T-helper 2 cell treated with Interferon-gamma antibody and Interleukin-4, amounts not matched to agents 5 μg/mL and 100 μg/mL, for 36 hours (primary cell): Measurements from ENCODE around the gene SLC4A5.
A peak's percentile ranks its signal among the peaks of the same experiment; 100 is the strongest.

Experiments
- DNase-seq: peaks from one replicate; pipeline ENCODE4 v3.0.0; 2021; ENCODE audit warnings: low spot score
- H3K27ac Mint-ChIP-seq: one replicate; pipeline ENCODE4 v1.8.0; 2021; ENCODE audit warnings: mild to moderate bottlenecking, mixed read lengths
- H3K27me3 Mint-ChIP-seq: one replicate; pipeline ENCODE4 v1.8.0; 2021; ENCODE audit warnings: low read depth, mixed read lengths
- H3K36me3 Mint-ChIP-seq: one replicate; pipeline ENCODE4 v1.8.0; 2021; ENCODE audit warnings: low read depth, mixed read lengths
- H3K4me1 Mint-ChIP-seq: one replicate; pipeline ENCODE4 v1.8.0; 2021; ENCODE audit warnings: low read depth, mixed read lengths
- H3K4me3 Mint-ChIP-seq: one replicate; pipeline ENCODE4 v1.8.0; 2022; ENCODE audit warnings: mild to moderate bottlenecking, moderate library complexity, mixed read lengths
- H3K9me3 Mint-ChIP-seq: one replicate; pipeline ENCODE4 v1.8.0; 2021; ENCODE audit warnings: mixed read lengths

SLC4A5 gene

GRCh38 chr2:74343316-74343715 is at the start of gene SLC4A5:
TSS of gene SLC4A5 (minus strand) at chr2:74343416. CDS start at chr2:74315023, 28,393 bp downstream.
- no peak within 1 kb of the TSS for H3K4me3 Mint-ChIP-seq
- H3K27ac Mint-ChIP-seq, result no peak within 1 kb of the TSS
- H3K27me3 Mint-ChIP-seq, result peaks cover 9% of the 10 kb centered on the region
- H3K4me1 Mint-ChIP-seq, result no peaks in the 10 kb centered on the region
- no peaks in the 10 kb centered on the region for H3K9me3 Mint-ChIP-seq
- no peak for DNase-seq
- H3K36me3 Mint-ChIP-seq, result no peaks in the 10 kb centered on the region

GRCh38 chr2:74392449-74392743 is 49.2 kb upstream of the SLC4A5 start:
- no peaks in the 10 kb centered on the region for H3K9me3 Mint-ChIP-seq
- H3K27ac Mint-ChIP-seq, result no peak overlapping the region
- DNase-seq, result no peak
- peaks cover 5% of the 10 kb centered on the region for H3K27me3 Mint-ChIP-seq
- peak overlapping the region; percentile 20 for H3K4me3 Mint-ChIP-seq
- no peaks in the 10 kb centered on the region for H3K36me3 Mint-ChIP-seq
- peaks cover 11% of the 10 kb centered on the region for H3K4me1 Mint-ChIP-seq

- Mint-ChIP-seq H3K9me3 (no peaks in the 10 kb centered on the region), H3K27me3 (peaks cover 5% of the 10 kb centered on the region), H3K36me3 (no peaks in the 10 kb centered on the region), H3K27ac (peak overlapping the region; percentile 98), H3K4me1 (peaks cover 11% of the 10 kb centered on the region), H3K4me3 (peak overlapping the region; percentile 94)
- peak; percentile 88 for DNase-seq
Measured at GRCh38 chr2:74391580-74392448, 48.6 kb upstream of the SLC4A5 start.

GRCh38 chr2:74391209-74391579 is 48.0 kb upstream of the SLC4A5 start:
- Mint-ChIP-seq H3K36me3 (no peaks in the 10 kb centered on the region), H3K4me1 (peaks cover 11% of the 10 kb centered on the region), H3K27me3 (peaks cover 5% of the 10 kb centered on the region), H3K9me3 (no peaks in the 10 kb centered on the region), H3K4me3 (peak overlapping the region; percentile 94), H3K27ac (peak overlapping the region; percentile 83)
- no peak for DNase-seq

- Mint-ChIP-seq H3K9me3 (no peaks in the 10 kb centered on the region), H3K4me1 (peaks cover 11% of the 10 kb centered on the region), H3K27ac (no peak overlapping the region), H3K27me3 (peaks cover 5% of the 10 kb centered on the region), H3K4me3 (peak overlapping the region; percentile 94), H3K36me3 (no peaks in the 10 kb centered on the region)
- DNase-seq, result no peak
Measured at GRCh38 chr2:74390606-74391005, 47.4 kb upstream of the SLC4A5 start.

- H3K9me3 Mint-ChIP-seq, result no peaks in the 10 kb centered on the region
- no peak overlapping the region for H3K27ac Mint-ChIP-seq
- H3K27me3 Mint-ChIP-seq, result no peaks in the 10 kb centered on the region
- no peak overlapping the region for H3K4me3 Mint-ChIP-seq
- H3K36me3 Mint-ChIP-seq, result no peaks in the 10 kb centered on the region
- DNase-seq, result no peak
- H3K4me1 Mint-ChIP-seq, result peaks cover 11% of the 10 kb centered on the region
Measured at GRCh38 chr2:74387346-74387745, 44.1 kb upstream of the SLC4A5 start.

GRCh38 chr2:74385396-74385795 is 42.2 kb upstream of the SLC4A5 start:
- Mint-ChIP-seq H3K4me3 (no peak overlapping the region), H3K27me3 (no peaks in the 10 kb centered on the region), H3K9me3 (no peaks in the 10 kb centered on the region)

GRCh38 chr2:74384051-74384450 is 40.8 kb upstream of the SLC4A5 start:
- Mint-ChIP-seq H3K9me3 (no peaks in the 10 kb centered on the region), H3K27me3 (no peaks in the 10 kb centered on the region), H3K4me1 (peaks cover 18% of the 10 kb centered on the region), H3K4me3 (no peak overlapping the region), H3K27ac (no peak overlapping the region), H3K36me3 (no peaks in the 10 kb centered on the region)
- no peak for DNase-seq

More at GRCh38 chr2:74385396-74385795, 42.2 kb upstream of the SLC4A5 start:
- Mint-ChIP-seq H3K4me1 (peaks cover 13% of the 10 kb centered on the region), H3K27ac (no peak overlapping the region), H3K36me3 (no peaks in the 10 kb centered on the region)
- no peak for DNase-seq

GRCh38 chr2:74383254-74383653 is 40.0 kb upstream of the SLC4A5 start:
- Mint-ChIP-seq H3K27ac (no peak overlapping the region), H3K9me3 (no peaks in the 10 kb centered on the region), H3K36me3 (no peaks in the 10 kb centered on the region), H3K4me1 (peaks cover 18% of the 10 kb centered on the region), H3K27me3 (no peaks in the 10 kb centered on the region), H3K4me3 (no peak overlapping the region)
- DNase-seq, result no peak

- no peaks in the 10 kb centered on the region for H3K9me3 Mint-ChIP-seq
- no peak for DNase-seq
- no peak overlapping the region for H3K27ac Mint-ChIP-seq
- H3K4me1 Mint-ChIP-seq, result peaks cover 18% of the 10 kb centered on the region
- no peak overlapping the region for H3K4me3 Mint-ChIP-seq
- H3K36me3 Mint-ChIP-seq, result peaks cover 4% of the 10 kb centered on the region
- no peaks in the 10 kb centered on the region for H3K27me3 Mint-ChIP-seq
Measured at GRCh38 chr2:74381751-74382150, 38.5 kb upstream of the SLC4A5 start.

GRCh38 chr2:74379851-74380789 is 36.9 kb upstream of the SLC4A5 start, which contains the start of gene DCTN1:
TSS of gene DCTN1 (minus strand) at chr2:74380311. CDS start at chr2:74380037, 274 bp downstream.
- DNase-seq, result no peak
- Mint-ChIP-seq H3K4me3 (peak within 1 kb of the TSS; percentile 4), H3K4me1 (peaks cover 18% of the 10 kb centered on the region), H3K9me3 (no peaks in the 10 kb centered on the region), H3K27me3 (no peaks in the 10 kb centered on the region), H3K36me3 (peaks cover 7% of the 10 kb centered on the region), H3K27ac (peak within 1 kb of the TSS; percentile 13)

- H3K4me3 Mint-ChIP-seq, result no peak overlapping the region
- no peaks in the 10 kb centered on the region for H3K9me3 Mint-ChIP-seq
- H3K27me3 Mint-ChIP-seq, result no peaks in the 10 kb centered on the region
- H3K4me1 Mint-ChIP-seq, result peaks cover 18% of the 10 kb centered on the region
- peaks cover 7% of the 10 kb centered on the region for H3K36me3 Mint-ChIP-seq
- H3K27ac Mint-ChIP-seq, result no peak overlapping the region
- DNase-seq, result no peak
Measured at GRCh38 chr2:74378007-74378406, 34.8 kb upstream of the SLC4A5 start.

- Mint-ChIP-seq H3K27ac (no peak overlapping the region), H3K36me3 (peaks cover 10% of the 10 kb centered on the region), H3K4me1 (peaks cover 10% of the 10 kb centered on the region), H3K27me3 (no peaks in the 10 kb centered on the region), H3K4me3 (no peak overlapping the region), H3K9me3 (no peaks in the 10 kb centered on the region)
- no peak for DNase-seq
Measured at GRCh38 chr2:74375838-74376237, 32.6 kb upstream of the SLC4A5 start.
